Tibial nerve (tissue), 4 donors: ENCODE measurements around the gene MFSD11. TPM values are rescaled to one million over a fixed set of nuclear protein-coding genes. Genes with fewer than 3 reads are reported as not detected.

Source experiments
- DNase-seq, 2 donors: peaks; one replicate each; pipeline ENCODE4 v3.0.0-alpha.2; 2019; ENCODE audit warnings: low spot score in 2 of 2
- H3K27ac ChIP-seq, 4 donors: fragments of 200-600 bp; sonication (generic) in 3 of 4; one replicate each; pipeline ENCODE4 v1.5.1; 2017 to 2019; ENCODE audit warnings: mild to moderate bottlenecking in 1 of 4
- H3K27me3 ChIP-seq, 2 donors: fragments of 200-600 bp; sonication (generic) in 1 of 2; one replicate each; pipeline versions ENCODE4 v1.5.1 to v1.6.0; 2017 to 2019
- H3K36me3 ChIP-seq, 3 donors: fragments of 200-600 bp; sonication (generic); one replicate each; pipeline ENCODE4 v1.5.1; 2018 to 2019
- H3K4me1 ChIP-seq, 4 donors: fragments of 200-600 bp; sonication (generic) in 3 of 4; one replicate each; pipeline ENCODE4 v1.5.1; 2017 to 2019
- H3K4me3 ChIP-seq, 4 donors: fragments of 200-600 bp; sonication (generic) in 3 of 4; one replicate each; pipeline ENCODE4 v1.5.1; 2017 to 2019; ENCODE audit warnings: mild to moderate bottlenecking in 1 of 4, moderate library complexity in 1 of 4
- H3K9me3 ChIP-seq, 4 donors: fragments of 200-600 bp; sonication (generic) in 3 of 4; one replicate each; pipeline ENCODE4 v1.5.1; 2017 to 2019
- EP300 ChIP-seq, 2 donors: sonication (generic); formaldehyde crosslinking; IDR thresholded peaks; one replicate each; pipeline ENCODE4 v1.6.1; 2017; ENCODE audit warnings: antibody characterized with exemption in 2 of 2, mild to moderate bottlenecking in 1 of 2
- POLR2A ChIP-seq, 2 donors: fragments of 450-650 bp; IDR thresholded peaks; one replicate each; pipeline ENCODE4 v1.6.1; 2017; ENCODE audit warnings: antibody characterized with exemption in 2 of 2, mild to moderate bottlenecking in 2 of 2, moderate library complexity in 2 of 2
- WGBS, 2 donors: methylation state at CpG; one replicate each; pipeline ENCODE4 v1.1.5; 2018; 5-methylcytosine and 5-hydroxymethylcytosine counted together
- total RNA-seq, 4 donors: library from RNA; depleted of rRNA; stranded (reverse); fragments of >200 nt; gene quantifications; one replicate each; pipeline ENCODE4 v1.1.0, GENCODE V29; 2016
- TF ChIP-seq, protein P1 (sequence below), 5 experiments: fragments of 200-600 bp in 3 of 5; fragments of 450-650 bp in 2 of 5; sonication (generic) in 3 of 5; IDR thresholded peaks; one replicate each; pipeline ENCODE4 v1.5.1; 2016 to 2019; ENCODE audit warnings: antibody characterized with exemption in 5 of 5, mild to moderate bottlenecking in 3 of 5, moderate library complexity in 2 of 5

Gene MFSD11
- total RNA-seq, 4 donors from 2014 or later: 25.8 to 61.0 (median 37.1) TPM

DNA sequence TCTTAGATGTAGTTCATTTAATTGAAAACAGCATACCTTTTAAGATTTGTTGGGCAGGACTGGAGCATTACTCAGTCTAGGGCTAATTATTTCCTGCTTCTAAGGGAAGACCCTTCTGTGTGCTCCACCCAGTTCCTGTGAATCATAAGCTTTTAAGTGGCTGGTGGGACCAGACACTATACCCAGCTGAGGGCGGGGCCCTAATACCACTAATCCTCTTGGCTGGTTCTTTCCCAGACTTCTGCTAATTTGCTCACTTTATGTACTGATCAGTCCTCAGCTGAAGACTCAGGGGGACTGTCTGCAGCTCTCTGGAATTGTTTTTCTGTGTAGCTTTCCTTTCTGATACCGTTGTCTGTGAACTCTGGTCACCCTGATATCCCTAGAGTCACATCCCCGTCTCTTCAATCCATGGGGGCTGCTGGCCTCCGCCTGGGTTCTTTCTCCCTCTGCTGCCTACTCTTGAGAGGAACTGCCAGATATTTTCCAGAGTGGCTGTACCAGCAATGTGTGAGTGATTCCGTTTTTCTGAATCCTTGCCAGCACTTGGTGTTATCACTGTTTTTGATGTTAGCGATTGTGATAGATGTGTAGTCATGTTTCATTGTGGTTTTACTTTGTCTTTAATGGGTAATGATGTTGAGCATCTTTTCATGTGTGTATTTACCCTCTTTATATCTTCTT is 35.1 kb downstream of the MFSD11 start:
- Histone ChIP-seq H3K4me1 (peaks cover 0 to 7% (median 0%) of the 10 kb centered on the region in 4 donors), H3K4me3 (no peak overlapping the region), H3K27ac (peak overlapping the region in 1 of 4 donors; percentile 26), H3K36me3 (peaks cover 0 to 99% (median 11%) of the 10 kb centered on the region in 3 donors), H3K9me3 (no peaks in the 10 kb centered on the region), H3K27me3 (no peaks in the 10 kb centered on the region)
- TF ChIP-seq, protein P1, sequence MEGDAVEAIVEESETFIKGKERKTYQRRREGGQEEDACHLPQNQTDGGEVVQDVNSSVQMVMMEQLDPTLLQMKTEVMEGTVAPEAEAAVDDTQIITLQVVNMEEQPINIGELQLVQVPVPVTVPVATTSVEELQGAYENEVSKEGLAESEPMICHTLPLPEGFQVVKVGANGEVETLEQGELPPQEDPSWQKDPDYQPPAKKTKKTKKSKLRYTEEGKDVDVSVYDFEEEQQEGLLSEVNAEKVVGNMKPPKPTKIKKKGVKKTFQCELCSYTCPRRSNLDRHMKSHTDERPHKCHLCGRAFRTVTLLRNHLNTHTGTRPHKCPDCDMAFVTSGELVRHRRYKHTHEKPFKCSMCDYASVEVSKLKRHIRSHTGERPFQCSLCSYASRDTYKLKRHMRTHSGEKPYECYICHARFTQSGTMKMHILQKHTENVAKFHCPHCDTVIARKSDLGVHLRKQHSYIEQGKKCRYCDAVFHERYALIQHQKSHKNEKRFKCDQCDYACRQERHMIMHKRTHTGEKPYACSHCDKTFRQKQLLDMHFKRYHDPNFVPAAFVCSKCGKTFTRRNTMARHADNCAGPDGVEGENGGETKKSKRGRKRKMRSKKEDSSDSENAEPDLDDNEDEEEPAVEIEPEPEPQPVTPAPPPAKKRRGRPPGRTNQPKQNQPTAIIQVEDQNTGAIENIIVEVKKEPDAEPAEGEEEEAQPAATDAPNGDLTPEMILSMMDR (IDR thresholded peaks at IDR 0.05): no peak
- no peak for TF ChIP-seq POLR2A (IDR thresholded peaks at IDR 0.05)
- TF ChIP-seq EP300 (IDR thresholded peaks at IDR 0.05): no peak
- WGBS, 2 donors: 63 to 72% methylated on average over 6 of the region's 6 CpGs
- no peak for DNase-seq

DNA sequence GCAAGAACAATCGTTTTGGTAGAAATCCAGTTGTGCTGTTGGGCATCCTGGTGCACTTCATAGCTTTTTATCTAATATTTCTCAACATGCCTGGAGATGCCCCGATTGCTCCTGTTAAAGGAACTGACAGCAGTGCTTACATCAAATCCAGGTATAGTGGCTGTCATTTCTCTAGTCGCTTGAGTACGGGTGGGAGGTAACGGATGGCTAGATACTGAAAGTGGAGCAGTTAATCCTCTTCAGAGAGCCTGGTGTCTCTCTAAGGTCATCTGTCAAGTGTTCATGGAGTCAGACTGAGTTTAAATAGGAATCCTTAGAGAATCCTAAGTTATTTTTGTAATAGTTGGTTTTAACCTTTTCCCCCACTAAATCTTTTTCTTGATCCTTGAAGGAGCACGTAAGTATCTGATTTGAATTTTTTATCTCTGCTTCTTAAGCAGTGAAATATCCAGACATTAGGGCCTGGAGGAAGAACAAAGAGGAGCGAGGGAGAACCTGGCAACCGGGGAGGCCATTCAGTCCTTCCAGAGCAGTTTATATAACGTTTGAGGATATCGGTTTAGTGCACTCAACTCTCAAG is 37.2 kb downstream of the MFSD11 start:
- Histone ChIP-seq H3K27ac (no peak overlapping the region), H3K36me3 (peaks cover 0 to 97% (median 12%) of the 10 kb centered on the region in 3 donors), H3K9me3 (no peaks in the 10 kb centered on the region), H3K4me1 (peaks cover 0 to 7% (median 0%) of the 10 kb centered on the region in 4 donors), H3K27me3 (no peaks in the 10 kb centered on the region), H3K4me3 (no peak overlapping the region)
- DNase-seq: no peak
- TF ChIP-seq, protein P1 (IDR thresholded peaks at IDR 0.05): no peak
- TF ChIP-seq POLR2A (IDR thresholded peaks at IDR 0.05) (no peak), EP300 (IDR thresholded peaks at IDR 0.05) (no peak)
- 83 to 84% methylated on average over 10 of the region's 10 CpGs for WGBS, 2 donors

- peaks cover 0 to 83% (median 5%) of the 10 kb centered on the region in 3 donors for H3K36me3 ChIP-seq
- H3K4me1 ChIP-seq: no peaks in the 10 kb centered on the region
- TF ChIP-seq POLR2A (IDR thresholded peaks at IDR 0.05): no peak
- TF ChIP-seq EP300 (IDR thresholded peaks at IDR 0.05): no peak
- TF ChIP-seq, protein P1 (IDR thresholded peaks at IDR 0.05): no peak
- no peak overlapping the region for H3K4me3 ChIP-seq
- H3K27me3 ChIP-seq: no peaks in the 10 kb centered on the region
- DNase-seq: no peak
- no peaks in the 10 kb centered on the region for H3K9me3 ChIP-seq
- no peak overlapping the region for H3K27ac ChIP-seq
- 78 to 83% methylated on average over 12 of the region's 12 CpGs for WGBS, 2 donors
Measured at GRCh38 chr17:76781056-76781982, 43.4 kb downstream of the MFSD11 start.

DNA sequence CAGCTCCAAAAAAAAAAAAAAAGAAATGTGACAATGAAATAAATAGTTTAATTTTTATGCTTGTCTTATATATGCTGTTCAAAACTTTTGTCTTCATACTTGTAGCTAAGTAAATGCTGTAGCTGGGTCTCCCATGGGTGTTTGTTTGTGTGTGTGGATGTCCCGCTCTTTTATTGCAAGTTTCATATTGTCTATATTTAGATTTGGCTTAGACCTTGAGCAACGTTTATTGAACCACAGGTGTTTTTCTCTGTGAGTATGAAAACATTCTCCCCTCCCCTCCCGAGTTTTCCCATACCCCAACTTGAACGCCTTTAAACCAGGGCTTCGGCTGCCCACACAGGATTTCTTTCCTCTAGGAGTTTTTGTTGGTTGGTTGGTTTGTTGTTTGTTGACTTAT is 45.2 kb downstream of the MFSD11 start:
- Histone ChIP-seq H3K27ac (no peak overlapping the region), H3K27me3 (no peaks in the 10 kb centered on the region), H3K4me3 (no peak overlapping the region), H3K4me1 (no peaks in the 10 kb centered on the region), H3K9me3 (no peaks in the 10 kb centered on the region), H3K36me3 (peaks cover 0 to 71% (median 0%) of the 10 kb centered on the region in 3 donors)
- DNase-seq: no peak
- TF ChIP-seq EP300 (IDR thresholded peaks at IDR 0.05) (no peak), POLR2A (IDR thresholded peaks at IDR 0.05) (no peak)
- TF ChIP-seq, protein P1 (IDR thresholded peaks at IDR 0.05): no peak
- WGBS, 2 donors: 79 to 80% methylated on average over 5 of the region's 5 CpGs
